Loucy (cell line): ENCODE results near the gene NAV1.

Experiments used
- CTCF ChIP-seq: fragments of 200-600 bp; sonication (generic); conservative IDR thresholded peaks from 2 replicates; pipeline ENCODE4 v1.5.1; 2014; ENCODE audit warnings: mild to moderate bottlenecking, antibody characterized with exemption, low read length
- EZH2phosphoT487 ChIP-seq: fragments of 200-600 bp; IDR thresholded peaks from 2 replicates; pipeline ENCODE4 v1.6.1; 2018; ENCODE audit warnings: antibody characterized with exemption, mild to moderate bottlenecking, moderate library complexity, borderline replicate concordance

- TF ChIP-seq CTCF: no peak
- no peak for TF ChIP-seq EZH2phosphoT487
Measured at GRCh38 chr1:201565771-201566528, 27.0 kb downstream of the NAV1 start.
